ENCODE measurements around the gene CRYBB1.

CRYBB1 gene

GRCh38 chr22:26610072-26610958, 7.5 kb downstream of the CRYBB1 start:
- no peak overlapping the region for H3K27ac ChIP-seq
- DNase-seq (ENCODE audit: low read depth, low spot score) = no peak

- DNase-seq (ENCODE audit: low read depth, low spot score) = no peak
- H3K27ac ChIP-seq = no peak overlapping the region
Observed at GRCh38 chr22:26609287-26609686, 8.5 kb downstream of the CRYBB1 start.

GRCh38 chr22:26608129-26608528, 9.7 kb downstream of the CRYBB1 start:
- no peak for DNase-seq (ENCODE audit: low read depth, low spot score)
- H3K27ac ChIP-seq = no peak overlapping the region

GRCh38 chr22:26606611-26607010, 11.2 kb downstream of the CRYBB1 start:
- H3K27ac ChIP-seq = no peak overlapping the region

GRCh38 chr22:26604368-26604767, 13.5 kb downstream of the CRYBB1 start:
- no peak for DNase-seq (ENCODE audit: low read depth, low spot score)
- no peak overlapping the region for H3K27ac ChIP-seq

More at GRCh38 chr22:26606611-26607010, 11.2 kb downstream of the CRYBB1 start:
- DNase-seq (ENCODE audit: low read depth, low spot score) = no peak

- no peak for DNase-seq (ENCODE audit: low read depth, low spot score)
- no peak overlapping the region for H3K27ac ChIP-seq
Observed at GRCh38 chr22:26602127-26602526, 15.7 kb downstream of the CRYBB1 start.

- no peak overlapping the region for H3K27ac ChIP-seq
- no peak for DNase-seq (ENCODE audit: low read depth, low spot score)
Observed at GRCh38 chr22:26601726-26602125, 16.1 kb downstream of the CRYBB1 start.

GRCh38 chr22:26599505-26599904, 18.3 kb downstream of the CRYBB1 start:
- H3K27ac ChIP-seq = no peak overlapping the region
- DNase-seq (ENCODE audit: low read depth, low spot score) = no peak

- DNase-seq (ENCODE audit: low read depth, low spot score) = no peak
- no peak overlapping the region for H3K27ac ChIP-seq
Observed at GRCh38 chr22:26597480-26597879, 20.3 kb downstream of the CRYBB1 start.

- DNase-seq (ENCODE audit: low read depth, low spot score) = no peak
- no peak overlapping the region for H3K27ac ChIP-seq
Observed at GRCh38 chr22:26597026-26597425, 20.8 kb downstream of the CRYBB1 start.

- no peak for DNase-seq (ENCODE audit: low read depth, low spot score)
- H3K27ac ChIP-seq = no peak overlapping the region
Observed at GRCh38 chr22:26593763-26594162, 24.1 kb downstream of the CRYBB1 start.

- peak; percentile 20 for DNase-seq (ENCODE audit: low read depth, low spot score)
- H3K27ac ChIP-seq = no peak overlapping the region
Observed at GRCh38 chr22:26592421-26592891, 25.4 kb downstream of the CRYBB1 start.

GRCh38 chr22:26589845-26590736, 27.7 kb downstream of the CRYBB1 start, which contains the start of gene TPST2:
Gene TPST2 (minus strand): TSS chr22:26590132. CDS start chr22:26541630, 48,502 bp downstream.
- H3K27ac ChIP-seq = peak within 1 kb of the TSS; percentile 23
- DNase-seq (ENCODE audit: low read depth, low spot score) = no peak

GRCh38 chr22:26589367-26589844, 28.4 kb downstream of the CRYBB1 start:
- H3K27ac ChIP-seq = peak overlapping the region; percentile 23
- DNase-seq (ENCODE audit: low read depth, low spot score) = no peak

- no peak for DNase-seq (ENCODE audit: low read depth, low spot score)
- no peak overlapping the region for H3K27ac ChIP-seq
Observed at GRCh38 chr22:26588729-26589366, 29.0 kb downstream of the CRYBB1 start.

- DNase-seq (ENCODE audit: low read depth, low spot score) = no peak
- H3K27ac ChIP-seq = no peak overlapping the region
Observed at GRCh38 chr22:26587991-26588613, 29.7 kb downstream of the CRYBB1 start.

- H3K27ac ChIP-seq = no peak overlapping the region
- no peak for DNase-seq (ENCODE audit: low read depth, low spot score)
Observed at GRCh38 chr22:26586556-26587325, 31.1 kb downstream of the CRYBB1 start.

- DNase-seq (ENCODE audit: low read depth, low spot score) = no peak
- no peak overlapping the region for H3K27ac ChIP-seq
Observed at GRCh38 chr22:26585104-26585790, 32.6 kb downstream of the CRYBB1 start.
